Neural crest cell (in vitro differentiated cells): ENCODE measurements around the gene GATA5. TPM values are rescaled to one million over a fixed set of nuclear protein-coding genes. Genes with fewer than 3 reads are reported as not detected.

Experiments used
- DNase-seq: peaks from one replicate; pipeline ENCODE4 v3.0.0; 2021; ENCODE audit warnings: low read depth, mixed read lengths, low spot score
- H3K27ac Mint-ChIP-seq: one replicate; pipeline ENCODE4 v1.8.0; 2021; ENCODE audit warnings: mild to moderate bottlenecking, mixed read lengths; ENCODE audit not compliant: unreplicated experiment
- H3K27me3 Mint-ChIP-seq: 2 replicates; pipeline ENCODE4 v1.8.0; 2021; ENCODE audit warnings: low read depth, mild to moderate bottlenecking, mixed read lengths
- H3K36me3 Mint-ChIP-seq: 2 replicates; pipeline ENCODE4 v1.8.0; 2021; ENCODE audit warnings: low read depth, mild to moderate bottlenecking, mixed read lengths
- H3K4me1 Mint-ChIP-seq: 2 replicates; pipeline ENCODE4 v1.8.0; 2021; ENCODE audit warnings: mixed read lengths
- H3K4me3 Mint-ChIP-seq: one replicate; pipeline ENCODE4 v1.8.0; 2021; ENCODE audit warnings: mild to moderate bottlenecking, mixed read lengths
- H3K9me3 Mint-ChIP-seq: 2 replicates; pipeline ENCODE4 v1.8.0; 2021; ENCODE audit warnings: mixed read lengths
- CTCF ChIP-seq: fragments of 200-600 bp; sonication (generic); conservative IDR thresholded peaks from 2 replicates; pipeline ENCODE4 v1.5.0; 2021; ENCODE audit warnings: antibody characterized with exemption, mild to moderate bottlenecking
- total RNA-seq: library from RNA; stranded (reverse); gene quantifications from 2 replicates; pipeline ENCODE4 v1.2.1, GENCODE V29; 2021

Gene GATA5
- total RNA-seq, 1 donor from 2014 or later, result not detected

GRCh38 chr20:62463651-62464424, 12.0 kb downstream of the GATA5 start:
- H3K4me3 Mint-ChIP-seq, result no peak overlapping the region
- H3K36me3 Mint-ChIP-seq, result no peaks in the 10 kb centered on the region
- H3K4me1 Mint-ChIP-seq, result no peaks in the 10 kb centered on the region
- no peaks in the 10 kb centered on the region for H3K27me3 Mint-ChIP-seq
- H3K9me3 Mint-ChIP-seq, result no peaks in the 10 kb centered on the region
- no peak overlapping the region for H3K27ac Mint-ChIP-seq
- DNase-seq, result no peak
- TF ChIP-seq CTCF, result no peak

- Mint-ChIP-seq H3K9me3 (no peaks in the 10 kb centered on the region), H3K4me1 (no peaks in the 10 kb centered on the region), H3K27ac (no peak overlapping the region), H3K36me3 (no peaks in the 10 kb centered on the region), H3K4me3 (no peak overlapping the region), H3K27me3 (no peaks in the 10 kb centered on the region)
- DNase-seq, result no peak
- TF ChIP-seq CTCF, result no peak
Observed at GRCh38 chr20:62462976-62463592, 12.7 kb downstream of the GATA5 start.

GRCh38 chr20:62461834-62462233, 14.0 kb downstream of the GATA5 start:
- no peak for DNase-seq
- no peaks in the 10 kb centered on the region for H3K4me1 Mint-ChIP-seq
- no peak overlapping the region for H3K27ac Mint-ChIP-seq

GRCh38 chr20:62461157-62461556, 14.6 kb downstream of the GATA5 start:
- H3K9me3 Mint-ChIP-seq, result no peaks in the 10 kb centered on the region
- no peak for TF ChIP-seq CTCF
- no peak overlapping the region for H3K4me3 Mint-ChIP-seq
- H3K27me3 Mint-ChIP-seq, result no peaks in the 10 kb centered on the region
- H3K36me3 Mint-ChIP-seq, result no peaks in the 10 kb centered on the region
- H3K4me1 Mint-ChIP-seq, result peaks cover 3% of the 10 kb centered on the region
- no peak overlapping the region for H3K27ac Mint-ChIP-seq
- no peak for DNase-seq

More at GRCh38 chr20:62461834-62462233, 14.0 kb downstream of the GATA5 start:
- no peak for TF ChIP-seq CTCF
- Mint-ChIP-seq H3K4me3 (no peak overlapping the region), H3K36me3 (no peaks in the 10 kb centered on the region), H3K9me3 (no peaks in the 10 kb centered on the region), H3K27me3 (no peaks in the 10 kb centered on the region)

- peaks cover 4% of the 10 kb centered on the region for H3K4me1 Mint-ChIP-seq
- H3K27me3 Mint-ChIP-seq, result no peaks in the 10 kb centered on the region
- no peak for DNase-seq
- H3K36me3 Mint-ChIP-seq, result no peaks in the 10 kb centered on the region
- TF ChIP-seq CTCF, result no peak
- H3K9me3 Mint-ChIP-seq, result no peaks in the 10 kb centered on the region
- no peak overlapping the region for H3K27ac Mint-ChIP-seq
- H3K4me3 Mint-ChIP-seq, result no peak overlapping the region
Observed at GRCh38 chr20:62460678-62461077, 15.1 kb downstream of the GATA5 start.
